Fibroblast of peridontal ligament (primary cell): ENCODE data around the gene SLC22A9.
"Not testable (repeated sequence)": the region's sequence is repeated elsewhere in the genome, so short reads cannot be mapped to it uniquely, and the experiment has no call there.

Source experiments
- DNase-seq: peaks from one replicate; pipeline ENCODE4 v3.0.0-alpha.2; 2010; ENCODE audit errors: extremely low read depth

Gene SLC22A9

DNA sequence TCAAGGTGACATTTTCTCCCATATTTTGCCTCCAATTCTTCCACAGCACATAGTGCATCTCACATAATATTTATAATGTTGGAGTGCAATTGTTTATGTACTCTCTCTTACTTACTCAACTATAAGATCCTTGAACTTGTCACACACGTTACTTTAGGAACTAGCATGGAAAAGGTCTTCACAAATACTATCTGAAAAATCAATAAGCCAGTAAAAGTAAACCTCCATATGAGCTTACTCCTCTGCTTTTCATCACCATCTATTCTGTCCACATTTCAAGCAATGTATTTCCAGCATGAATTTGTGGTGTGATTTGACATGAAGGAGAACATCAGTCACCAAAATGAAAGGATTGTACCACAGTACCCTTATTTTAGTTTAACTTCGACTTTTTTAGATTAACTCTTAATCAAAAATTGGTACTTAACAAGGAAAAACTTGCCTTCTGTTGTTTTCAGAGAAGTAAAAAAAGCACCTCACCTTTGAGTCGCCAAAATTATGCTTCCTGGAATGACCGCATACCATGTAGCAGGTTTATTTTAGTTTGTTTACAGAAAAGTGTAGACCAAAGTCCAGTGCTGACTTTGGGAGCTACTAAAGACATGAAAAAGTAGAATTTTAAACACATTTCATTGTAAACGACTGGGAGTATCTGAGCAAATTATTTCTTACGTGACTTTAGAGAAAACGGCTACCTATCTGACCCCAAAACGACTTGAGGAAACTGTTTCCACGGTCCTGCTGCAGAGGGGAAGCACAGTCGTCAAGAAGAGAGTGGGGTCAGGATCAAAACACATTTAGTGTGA is at the start of gene SLC22A9:
Gene SLC22A9 (plus strand): TSS at position 621 of the 806 bp plus-strand sequence. CDS start 272 bp downstream, outside the sequence.
- no peak for DNase-seq

DNA sequence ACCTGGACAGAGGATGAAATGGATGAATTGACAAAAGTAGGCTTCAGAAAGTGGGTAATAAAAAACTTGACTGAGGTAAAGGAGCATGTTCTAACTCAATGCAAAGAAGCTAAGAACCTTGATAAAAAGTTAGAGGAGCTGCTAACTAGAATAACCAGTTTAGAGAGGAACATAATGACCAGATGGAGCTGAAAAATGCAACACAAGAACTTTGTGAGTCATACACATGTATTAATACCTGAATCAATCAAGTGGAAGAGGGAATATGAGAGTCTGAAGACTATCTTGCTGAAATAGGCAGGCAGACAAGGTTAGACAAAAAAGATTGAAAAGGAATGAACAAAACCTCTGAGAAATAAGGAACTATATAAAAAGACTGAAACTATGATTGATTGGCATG is 47.9 kb upstream of the SLC22A9 start:
- no peak for DNase-seq

DNA sequence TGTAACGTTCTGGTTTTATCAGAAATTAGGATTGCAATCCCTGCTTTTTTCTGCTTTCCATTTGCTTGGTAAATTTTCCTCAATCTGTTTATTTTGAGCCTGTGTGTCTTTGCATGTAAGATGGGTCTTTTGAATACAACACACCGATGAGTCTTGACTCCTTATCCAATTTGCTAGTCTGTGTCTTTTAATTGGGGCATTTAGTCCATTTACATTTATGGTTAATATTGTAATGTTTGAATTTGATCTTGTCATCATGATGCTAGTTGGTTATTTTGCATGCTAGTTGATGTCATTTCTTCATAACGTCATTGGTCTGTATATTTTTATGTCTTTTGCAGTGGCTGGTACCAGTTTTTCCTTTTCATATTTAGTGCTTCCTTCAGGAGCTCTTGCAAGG is 34.5 kb upstream of the SLC22A9 start:
- DNase-seq = not testable (repeated sequence)

DNA sequence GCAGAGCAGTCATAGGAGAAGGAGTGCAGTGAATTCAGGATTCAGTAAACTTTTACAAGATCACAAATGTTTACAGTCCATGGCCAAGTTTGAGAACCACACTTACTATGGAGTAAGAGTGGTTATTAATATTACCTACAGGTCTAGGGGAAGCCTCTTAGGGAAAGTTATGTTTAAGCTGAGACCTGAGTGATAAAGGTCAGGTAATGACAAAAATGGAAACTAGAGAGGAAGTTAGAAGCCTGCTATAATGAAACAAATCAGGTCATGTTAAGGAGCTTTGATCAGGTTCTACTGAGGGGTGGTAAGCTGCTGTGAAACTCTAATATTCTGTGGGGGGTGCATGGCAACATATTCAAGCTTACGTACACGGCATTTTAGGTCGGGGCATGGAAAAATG is 32.5 kb upstream of the SLC22A9 start:
- no peak for DNase-seq

DNA sequence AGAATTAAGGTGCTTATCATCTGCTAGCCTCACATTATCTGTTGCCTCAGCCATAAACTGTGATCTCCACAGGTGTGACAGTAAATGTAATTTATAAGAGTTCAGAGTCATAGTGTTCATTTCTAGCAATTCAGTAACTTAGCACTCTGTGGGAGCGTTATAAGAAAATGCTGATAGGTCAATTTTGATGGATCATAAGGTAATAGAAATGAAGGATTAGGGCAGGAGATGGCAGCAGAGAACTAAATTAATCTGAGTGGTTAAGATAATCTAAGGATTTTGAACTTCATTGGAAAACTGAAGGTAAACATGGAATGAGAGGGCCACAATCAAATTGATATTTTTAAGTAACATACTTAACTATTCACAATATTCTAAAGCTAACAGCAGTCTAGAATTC is 26.5 kb upstream of the SLC22A9 start:
- no peak for DNase-seq

DNA sequence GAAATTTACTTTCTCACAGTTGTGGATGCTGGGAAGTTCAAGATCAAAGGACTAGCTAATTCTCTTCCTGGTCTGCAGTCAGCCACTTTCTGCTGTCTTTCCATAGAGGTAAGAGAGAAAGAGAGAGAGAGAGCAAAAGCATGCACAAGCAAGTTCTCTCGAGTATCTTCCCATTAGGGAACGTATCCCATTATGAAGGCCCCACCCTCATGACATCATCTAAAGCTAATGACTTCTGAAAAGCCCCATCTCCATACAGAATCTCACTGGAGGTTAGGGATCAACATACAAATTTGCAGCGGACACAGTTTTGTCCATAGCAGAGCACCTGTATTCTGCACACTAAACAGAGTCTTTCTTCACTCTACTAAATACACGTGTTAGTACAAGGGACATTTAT is 17.4 kb upstream of the SLC22A9 start:
- no peak for DNase-seq

DNA sequence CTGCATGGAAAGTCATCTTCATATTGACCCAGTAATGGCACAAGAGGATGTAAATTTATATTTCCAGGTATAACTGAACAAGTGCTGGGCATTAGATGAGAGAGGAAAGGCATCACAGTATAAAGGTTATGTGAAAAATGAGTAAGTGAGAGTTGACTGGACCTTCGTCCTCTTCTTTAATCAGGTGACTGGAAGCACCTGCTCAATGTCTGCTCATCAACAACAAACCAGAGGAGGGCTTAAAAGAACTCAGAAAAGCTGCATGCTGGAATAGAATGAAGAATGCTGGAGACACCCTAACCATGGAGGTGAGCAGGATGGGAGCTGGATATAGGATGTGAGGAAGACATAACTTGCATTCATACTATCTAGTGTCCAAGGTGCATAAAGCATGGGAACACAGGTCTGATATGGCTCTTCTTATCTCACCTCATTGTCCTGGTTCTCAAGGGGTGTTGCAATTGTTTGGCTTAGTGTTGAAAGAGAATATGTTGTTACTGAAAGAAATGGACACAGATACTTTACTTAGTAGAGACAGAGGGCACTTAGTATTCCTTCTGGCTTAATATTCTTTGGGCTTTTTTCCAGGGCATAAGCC is 7.3 kb upstream of the SLC22A9 start:
- DNase-seq = no peak

DNA sequence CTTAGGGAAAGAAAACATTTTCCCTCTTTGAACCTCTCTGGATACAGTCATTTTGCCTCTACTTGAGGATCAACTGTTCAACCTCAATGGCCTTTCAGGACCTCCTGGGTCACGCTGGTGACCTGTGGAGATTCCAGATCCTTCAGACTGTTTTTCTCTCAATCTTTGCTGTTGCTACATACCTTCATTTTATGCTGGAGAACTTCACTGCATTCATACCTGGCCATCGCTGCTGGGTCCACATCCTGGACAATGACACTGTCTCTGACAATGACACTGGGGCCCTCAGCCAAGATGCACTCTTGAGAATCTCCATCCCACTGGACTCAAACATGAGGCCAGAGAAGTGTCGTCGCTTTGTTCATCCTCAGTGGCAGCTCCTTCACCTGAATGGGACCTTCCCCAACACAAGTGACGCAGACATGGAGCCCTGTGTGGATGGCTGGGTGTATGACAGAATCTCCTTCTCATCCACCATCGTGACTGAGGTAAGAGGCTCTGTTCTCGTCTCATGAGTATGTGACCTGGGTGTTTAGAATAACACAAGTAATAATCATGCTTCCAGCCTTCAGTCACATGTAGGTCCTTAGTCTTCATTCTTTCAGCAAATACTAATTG is 495 bp downstream of the SLC22A9 start:
- DNase-seq = no peak

DNA sequence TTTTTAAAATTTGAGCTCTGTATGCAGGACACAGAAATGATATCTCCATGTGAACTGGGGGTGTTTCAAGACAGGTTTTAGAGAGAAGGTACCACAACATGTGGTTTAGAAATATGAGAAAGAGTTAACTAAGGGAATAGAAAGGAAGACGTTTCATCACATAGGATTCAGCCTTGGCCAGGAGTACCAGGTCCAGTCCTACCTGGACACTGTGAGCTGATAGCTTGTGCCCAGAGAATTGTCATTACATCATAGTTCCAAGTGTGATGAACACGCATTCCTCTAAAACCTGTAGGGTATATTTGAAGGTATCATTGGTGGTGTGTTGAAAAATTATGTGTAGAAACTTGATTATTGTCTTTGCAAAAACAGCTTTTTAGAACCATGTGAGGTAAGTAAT is 1.8 kb downstream of the SLC22A9 start:
- no peak for DNase-seq

DNA sequence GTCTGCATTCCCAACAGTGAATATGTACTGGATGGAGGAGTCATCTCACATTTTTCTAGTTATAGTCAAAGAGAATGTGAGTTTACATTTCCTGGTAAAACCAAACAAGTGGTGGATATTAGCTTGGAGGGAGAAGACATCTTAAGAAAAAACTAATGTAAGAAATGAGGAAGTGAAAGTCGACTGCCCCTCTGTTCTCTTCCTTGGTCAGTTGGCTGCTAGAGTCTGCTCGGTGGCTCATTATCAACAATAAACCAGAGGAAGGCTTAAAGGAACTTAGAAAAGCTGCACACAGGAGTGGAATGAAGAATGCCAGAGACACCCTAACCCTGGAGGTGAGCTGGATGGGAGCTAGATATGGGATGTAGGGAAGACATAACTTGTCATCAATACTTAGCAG is 5.8 kb downstream of the SLC22A9 start:
- DNase-seq = no peak

DNA sequence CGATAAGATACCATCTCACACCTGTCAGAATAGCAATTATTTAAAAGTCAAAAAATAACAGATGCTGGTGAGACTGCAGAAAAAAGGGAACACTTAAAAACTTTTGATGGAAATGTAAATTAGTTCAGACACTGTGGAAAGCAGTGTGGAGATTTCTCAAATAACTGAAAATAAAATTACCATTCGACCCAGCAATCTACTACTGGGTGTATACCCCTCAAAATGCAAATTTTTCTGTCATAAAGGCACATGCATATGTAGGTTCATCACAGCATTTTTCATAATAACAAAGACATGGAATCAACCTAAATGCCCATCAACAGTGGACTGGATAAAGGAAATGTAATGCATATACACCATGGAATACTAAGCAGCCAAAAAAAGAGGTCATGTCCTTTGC is 10.5 kb downstream of the SLC22A9 start:
- DNase-seq = no peak

DNA sequence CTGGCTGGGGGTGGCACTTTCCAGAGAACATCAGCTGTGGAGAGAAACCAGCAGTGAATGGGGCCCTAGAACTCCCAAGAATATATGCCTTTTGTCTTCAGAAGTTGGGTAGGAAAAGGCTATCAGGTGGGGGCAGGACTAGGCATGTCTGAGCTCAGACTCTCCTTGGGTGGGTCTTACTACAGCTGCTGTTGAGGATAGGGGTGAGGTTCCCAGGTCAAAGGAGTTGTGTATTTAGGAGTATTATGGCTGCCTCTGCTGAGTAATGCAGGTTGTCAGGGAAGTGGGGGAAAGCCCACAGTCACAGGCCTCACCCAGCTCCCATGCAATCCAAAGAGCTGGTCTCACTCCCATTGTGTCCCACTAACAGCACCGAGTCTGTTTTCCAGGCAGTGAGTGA is 26.1 kb downstream of the SLC22A9 start:
- DNase-seq = no peak

DNA sequence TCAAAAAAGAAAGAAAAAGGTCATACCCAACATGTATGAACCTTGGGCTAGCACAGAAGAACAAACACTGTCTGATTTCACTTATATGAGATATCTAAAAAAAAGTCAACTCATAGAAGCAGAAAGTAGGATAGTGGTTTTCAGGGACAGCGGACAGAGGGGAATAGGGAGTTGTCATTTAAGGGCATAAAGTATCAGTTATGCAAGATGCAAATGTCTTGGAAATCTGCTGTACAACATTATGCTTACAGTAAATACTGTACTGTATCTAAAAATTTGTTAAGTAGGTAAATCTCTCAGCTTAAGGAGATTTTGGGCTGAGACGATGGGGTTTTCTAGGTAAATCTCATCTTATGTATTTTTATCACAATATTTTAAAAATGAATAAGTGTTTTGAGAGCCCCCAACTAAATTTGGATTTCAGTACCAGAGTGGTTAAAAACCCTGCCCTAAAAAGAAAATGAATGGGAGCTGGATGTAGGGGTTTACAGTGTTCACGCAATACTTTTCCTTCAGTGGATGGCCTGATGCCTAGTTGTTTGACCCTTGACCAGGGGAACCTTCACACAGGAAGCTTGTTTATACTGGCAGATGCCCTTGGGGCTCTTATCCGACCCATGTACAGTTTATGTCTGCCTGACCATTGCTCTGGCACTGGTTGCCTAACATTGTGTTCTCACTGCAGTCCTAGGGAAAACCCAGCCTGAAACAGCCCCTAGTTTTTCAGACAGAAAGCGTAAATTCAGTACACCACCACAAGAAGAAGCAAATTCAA is 34.8 kb downstream of the SLC22A9 start:
- DNase-seq = no peak

DNA sequence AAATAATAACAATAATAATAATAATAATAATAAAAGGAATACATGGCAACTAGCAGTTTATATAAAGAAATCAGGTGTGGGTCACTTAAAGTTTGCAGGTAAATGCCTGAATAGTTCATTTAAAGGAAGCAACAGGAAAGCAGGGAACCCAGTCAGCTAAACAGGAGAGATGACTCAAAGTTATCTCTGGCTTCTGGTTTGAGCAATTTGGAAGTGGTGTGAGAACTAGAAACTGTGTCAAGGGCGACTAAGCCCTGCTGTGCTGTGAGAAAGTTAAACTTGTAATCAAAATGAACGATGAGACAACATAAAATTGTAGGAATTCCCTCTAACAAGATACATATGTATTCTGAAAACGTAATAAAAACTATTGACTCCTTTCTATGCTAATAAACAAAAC is 35.5 kb downstream of the SLC22A9 start:
- no peak for DNase-seq

DNA sequence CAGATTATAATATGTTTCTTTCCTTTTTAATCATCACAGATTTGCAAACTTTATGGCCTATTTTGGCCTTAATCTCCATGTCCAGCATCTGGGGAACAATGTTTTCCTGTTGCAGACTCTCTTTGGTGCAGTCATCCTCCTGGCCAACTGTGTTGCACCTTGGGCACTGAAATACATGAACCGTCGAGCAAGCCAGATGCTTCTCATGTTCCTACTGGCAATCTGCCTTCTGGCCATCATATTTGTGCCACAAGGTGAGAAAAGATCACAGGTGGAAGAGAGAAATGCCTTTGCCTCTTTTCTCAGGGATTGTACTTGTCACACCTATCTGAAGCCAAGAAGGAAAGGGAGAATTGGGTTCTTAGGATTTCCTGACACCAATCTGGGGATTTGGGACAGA is 36.9 kb downstream of the SLC22A9 start:
- DNase-seq = no peak

DNA sequence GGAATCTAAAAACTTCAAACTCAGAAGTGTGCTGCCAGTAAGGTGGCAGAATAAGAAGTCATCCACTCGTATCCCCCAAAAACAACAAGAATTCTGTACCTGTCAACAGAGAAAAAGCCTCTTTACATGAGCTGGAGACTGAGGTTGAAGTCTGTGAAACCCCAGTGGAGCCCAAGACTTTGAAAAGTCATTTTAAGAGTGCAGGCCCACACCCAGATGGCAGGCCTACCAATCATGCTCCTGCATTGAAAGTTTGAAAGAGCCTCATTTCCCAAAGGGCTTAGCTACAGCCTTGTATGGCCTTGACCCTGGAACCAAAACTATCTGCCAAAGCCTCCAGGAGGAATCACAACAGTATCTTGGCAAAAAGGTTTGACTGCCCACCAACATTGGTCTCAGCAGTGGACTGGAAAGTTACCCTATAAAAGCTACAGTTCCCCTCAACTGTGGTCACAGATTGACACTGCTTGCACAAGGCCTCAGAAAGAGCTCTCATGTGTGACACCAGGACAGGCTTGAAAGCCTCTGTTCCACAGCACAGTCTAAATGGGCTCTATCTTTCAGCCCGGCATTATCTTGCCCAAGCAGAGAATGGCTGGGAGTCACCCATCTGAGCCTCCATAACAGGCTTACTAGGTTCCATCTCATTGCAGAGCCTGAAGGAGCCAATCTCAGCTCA is 47.7 kb downstream of the SLC22A9 start:
- no peak for DNase-seq

DNA sequence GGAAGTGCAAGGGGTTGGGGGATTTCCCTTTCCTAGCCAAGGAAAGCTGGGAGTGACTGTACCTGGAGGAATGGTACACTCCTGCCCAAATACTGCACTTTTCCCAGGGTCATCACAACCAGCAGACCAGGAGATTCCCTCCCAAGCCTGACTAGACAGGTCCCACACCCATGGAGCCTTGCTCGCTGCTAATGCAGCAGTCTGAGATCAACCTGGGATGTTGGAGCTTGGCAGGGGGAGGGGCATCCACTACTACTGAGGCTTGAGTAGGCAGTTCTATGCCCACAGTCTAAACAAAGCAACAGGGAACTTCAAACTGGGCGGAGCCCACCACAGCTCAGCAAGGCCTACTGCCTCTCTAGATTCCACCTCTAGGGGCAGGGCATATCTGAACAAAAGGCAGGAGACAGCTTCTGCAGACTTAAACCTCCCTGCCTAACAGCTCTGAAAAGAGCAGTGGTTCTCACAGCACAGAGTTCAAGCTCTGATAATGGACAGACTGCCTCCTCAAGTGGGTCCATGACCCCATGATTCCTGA is 58.5 kb downstream of the SLC22A9 start:
- DNase-seq = no peak

DNA sequence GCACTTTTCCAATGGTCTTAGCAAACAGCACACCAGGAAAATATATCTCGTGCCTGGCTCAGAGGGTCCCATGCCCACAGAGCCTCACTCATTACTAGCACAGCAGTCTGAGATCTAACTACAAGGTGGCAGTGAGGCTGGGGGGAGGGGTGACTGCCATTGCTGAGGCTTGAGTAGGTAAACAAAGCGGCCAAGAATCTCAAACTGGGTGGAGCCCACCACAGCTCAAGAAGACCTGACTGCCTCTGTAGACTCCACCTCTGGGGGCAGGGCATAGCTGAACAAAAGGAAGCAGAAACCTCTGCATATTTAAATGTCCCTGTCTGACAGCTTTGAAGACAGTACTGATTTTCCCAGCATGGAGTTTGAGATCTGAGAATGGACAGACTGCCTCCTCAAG is 61.1 kb downstream of the SLC22A9 start:
- DNase-seq = not testable (repeated sequence)

DNA sequence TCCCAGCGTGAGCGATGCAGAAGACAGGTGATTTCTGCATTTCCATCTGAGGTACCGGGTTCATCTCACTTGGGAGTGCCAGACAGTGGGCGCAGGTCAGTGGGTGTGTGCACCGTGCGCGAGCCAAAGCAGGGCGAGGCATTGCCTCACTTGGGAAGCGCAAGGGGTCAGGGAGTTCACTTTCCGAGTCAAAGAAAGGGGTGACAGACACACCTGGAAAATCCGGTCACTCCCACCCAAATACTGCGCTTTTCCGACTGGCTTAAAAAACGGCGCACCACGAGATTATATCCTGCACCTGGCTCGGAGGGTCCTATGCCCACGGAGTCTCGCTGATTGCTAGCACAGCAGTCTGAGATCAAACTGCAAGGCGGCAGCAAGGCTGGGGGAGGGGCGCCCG is 65.8 kb downstream of the SLC22A9 start:
- not testable (repeated sequence) for DNase-seq

DNA sequence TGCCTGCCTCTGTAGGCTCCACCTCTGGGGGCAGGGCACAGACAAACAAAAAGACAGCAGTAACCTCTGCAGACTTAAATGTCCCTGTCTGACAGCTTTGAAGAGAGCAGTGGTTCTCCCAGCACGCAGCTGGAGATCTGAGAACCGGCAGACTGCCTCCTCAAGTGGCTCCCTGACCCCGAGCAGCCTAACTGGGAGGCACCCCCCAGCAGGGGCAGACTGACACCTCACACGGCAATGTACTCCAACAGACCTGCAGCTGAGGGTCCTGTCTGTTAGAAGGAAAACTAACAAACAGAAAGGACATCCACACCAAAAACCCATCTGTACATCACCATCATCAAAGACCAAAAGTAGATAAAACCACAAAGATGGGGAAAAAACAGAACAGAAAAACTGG is 66.2 kb downstream of the SLC22A9 start:
- DNase-seq = not testable (repeated sequence)

DNA sequence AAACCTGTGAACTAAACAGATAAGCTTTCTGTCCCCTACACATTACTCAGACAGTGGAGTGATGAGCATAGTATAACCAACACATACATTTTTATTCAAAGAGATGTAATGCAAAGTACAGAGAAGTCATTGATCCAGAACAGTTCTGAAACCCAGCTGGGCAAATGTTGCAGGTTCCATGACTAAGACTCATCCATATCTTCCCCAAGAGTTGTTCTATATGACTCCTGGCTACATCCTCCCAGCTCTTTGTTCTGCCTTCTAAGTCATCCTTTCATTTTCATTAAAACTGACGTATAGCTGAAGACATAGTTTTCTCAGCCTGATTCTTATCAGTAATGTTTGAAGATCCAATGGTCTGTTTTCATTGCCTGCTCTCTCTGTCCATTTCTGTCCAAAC is 74.1 kb downstream of the SLC22A9 start:
- no peak for DNase-seq

DNA sequence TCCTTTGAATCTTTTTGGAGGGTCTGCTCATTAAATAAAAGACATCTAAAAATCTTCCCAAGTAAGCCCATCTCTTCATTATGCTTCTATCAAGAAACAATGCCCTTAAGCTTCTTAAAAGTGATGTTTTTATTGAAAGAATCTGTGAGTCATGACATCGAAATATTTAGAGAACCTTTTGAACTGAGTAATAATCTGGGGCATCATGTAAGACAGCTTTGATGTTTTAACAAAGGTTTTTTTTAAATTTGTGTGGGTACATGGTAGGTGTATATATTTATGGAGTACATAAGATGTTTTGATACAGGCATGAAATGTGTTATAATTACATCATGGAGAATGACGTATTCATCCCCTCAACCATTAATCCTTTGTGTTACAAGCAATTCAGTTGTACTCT is 74.6 kb downstream of the SLC22A9 start:
- DNase-seq = no peak
